CD4-positive, alpha-beta T cell treated with Interleukin-12 subunit alpha and Interleukin-12 subunit beta, for 1 hour (primary cell): ENCODE measurements around the gene CLIC1.
A peak's percentile ranks its signal among the peaks of the same experiment; 100 is the strongest.

Experiments used
- DNase-seq: peaks from one replicate; pipeline ENCODE4 v3.0.0-alpha.2; 2020

Gene CLIC1

GRCh38 chr6:31768363-31769257 lies 32.3 kb upstream of the CLIC1 start:
- no peak for DNase-seq

DNA sequence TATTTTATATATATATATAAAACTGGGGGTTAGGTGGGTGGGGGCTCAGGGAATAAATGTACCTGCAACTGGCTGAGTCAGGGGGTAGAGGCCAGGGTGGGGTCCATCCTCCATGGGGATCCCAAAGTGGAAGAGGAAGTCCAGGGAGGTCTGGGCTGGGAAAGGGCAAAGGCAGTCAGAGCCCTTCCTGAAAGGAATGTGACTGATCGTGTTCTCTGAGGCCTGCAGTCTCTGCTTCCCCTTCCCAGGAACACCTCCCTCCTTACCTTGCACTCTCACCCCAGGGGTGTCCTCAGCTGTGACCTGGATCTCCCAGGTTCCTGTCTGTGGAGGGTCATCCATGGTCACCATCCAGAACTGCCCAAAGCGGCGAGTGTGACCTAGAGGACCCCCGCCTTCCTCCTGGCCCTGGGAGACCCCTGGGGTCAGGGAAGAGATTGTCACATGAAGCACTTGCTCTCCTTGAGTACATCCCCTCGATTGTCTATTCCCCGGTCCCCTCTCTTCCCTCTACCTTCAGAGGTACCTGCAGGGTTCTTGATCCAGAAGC lies 30.8 kb upstream of the CLIC1 start:
- DNase-seq = no peak

DNA sequence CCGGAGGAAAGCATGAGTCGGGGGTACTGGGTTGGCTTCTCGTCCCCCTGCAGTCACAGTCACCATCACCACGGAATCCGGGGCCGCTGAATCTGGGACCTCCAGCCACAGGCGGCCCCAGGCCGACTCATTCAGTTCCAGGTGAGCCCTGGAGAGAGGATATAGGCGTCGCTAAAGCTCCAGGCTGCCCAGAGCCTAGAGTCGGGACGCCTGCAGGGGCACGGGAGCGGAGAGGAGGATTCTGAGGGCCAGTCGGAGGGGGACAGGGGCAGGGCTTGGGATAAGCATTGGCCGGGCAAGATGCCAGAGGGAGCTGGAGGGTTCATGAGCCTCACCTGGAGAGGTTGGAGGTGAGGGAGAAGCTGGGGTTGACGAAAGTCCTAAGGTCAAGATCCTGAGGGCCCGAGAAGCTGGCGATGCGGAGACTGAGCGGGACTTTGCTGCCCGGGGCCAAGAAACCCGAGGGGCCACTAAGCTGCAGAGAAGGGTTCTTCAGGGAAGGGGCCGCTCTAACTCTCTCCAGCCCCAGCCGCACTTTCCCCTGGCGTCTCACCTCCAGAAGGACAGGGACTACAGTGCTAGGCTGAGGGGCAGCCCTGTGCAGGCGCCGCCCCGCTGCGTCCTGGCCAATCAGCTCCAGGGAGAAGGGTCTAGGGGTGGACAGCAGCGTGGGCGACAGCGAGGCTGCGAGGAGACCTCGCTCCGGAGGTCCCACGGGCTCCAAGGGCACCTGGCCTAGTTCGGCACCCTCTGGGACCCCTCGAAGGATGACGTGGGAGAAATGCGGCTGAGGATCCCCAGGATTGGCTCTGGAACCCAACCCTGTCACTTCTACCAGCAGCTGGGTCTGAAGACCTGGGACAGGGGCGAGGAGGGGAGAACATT lies 29.8 kb upstream of the CLIC1 start:
- no peak for DNase-seq

DNA sequence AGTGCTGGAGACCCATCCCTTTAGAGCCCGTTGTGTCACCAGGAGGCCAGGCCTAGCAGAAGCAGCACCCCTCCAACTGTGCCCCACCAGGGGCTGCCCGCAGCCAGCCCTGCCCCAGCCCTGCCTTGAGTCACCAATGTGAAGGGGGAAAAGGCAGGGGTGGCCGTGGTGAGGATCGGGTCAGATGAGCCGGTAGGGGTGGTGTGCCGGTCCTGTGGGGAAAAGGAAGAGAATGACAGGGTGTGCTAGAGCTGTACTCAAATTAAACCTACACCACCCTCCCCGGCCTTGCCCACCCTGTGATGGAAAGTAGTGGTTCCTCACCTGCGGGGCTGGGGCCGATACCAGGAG lies 29.2 kb upstream of the CLIC1 start:
- no peak for DNase-seq

DNA sequence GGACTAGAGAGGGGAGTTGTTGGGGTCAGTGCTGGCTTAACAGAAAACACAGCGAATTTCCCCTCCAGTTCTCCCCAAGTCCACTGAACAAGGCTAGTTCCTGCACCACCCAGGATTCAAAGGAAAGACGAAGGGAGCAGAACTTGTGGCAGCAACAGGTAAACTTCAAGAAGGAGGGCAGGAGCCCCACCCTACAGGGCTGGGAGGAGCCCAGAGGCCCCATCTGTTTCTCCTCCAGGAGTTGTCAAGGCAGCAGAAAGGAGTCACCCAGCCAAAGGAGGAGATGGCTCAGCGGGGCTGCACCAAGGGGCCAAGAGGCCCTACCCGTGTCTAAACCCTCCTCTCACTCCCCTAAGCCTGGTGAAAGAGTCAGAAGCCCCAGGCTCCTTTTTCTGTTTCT lies 27.9 kb upstream of the CLIC1 start:
- DNase-seq = no peak

DNA sequence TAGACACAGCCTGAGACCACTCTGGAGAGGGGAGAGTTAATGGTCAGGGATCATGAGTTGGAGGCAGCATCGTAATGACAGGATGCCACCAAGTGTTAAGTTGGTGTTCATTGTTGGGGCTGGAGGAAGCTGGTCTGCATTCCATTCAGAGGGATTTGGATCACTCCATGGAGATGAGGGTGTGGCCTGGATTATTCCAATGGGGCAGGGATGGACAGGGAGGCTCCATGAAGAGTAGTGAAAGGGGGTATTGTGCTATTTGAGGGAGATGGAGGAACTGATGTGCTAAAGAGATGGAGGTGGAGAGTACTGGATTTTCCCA lies 27.2 kb upstream of the CLIC1 start:
- no peak for DNase-seq

GRCh38 chr6:31762878-31763618 lies 26.7 kb upstream of the CLIC1 start:
- DNase-seq = no peak

GRCh38 chr6:31762356-31762755 lies 26.0 kb upstream of the CLIC1 start, which contains the start of gene SAPCD1:
Gene SAPCD1, plus strand, starts transcription at chr6:31762656. Its CDS starts 399 bp downstream, at chr6:31763055.
- no peak for DNase-seq

DNA sequence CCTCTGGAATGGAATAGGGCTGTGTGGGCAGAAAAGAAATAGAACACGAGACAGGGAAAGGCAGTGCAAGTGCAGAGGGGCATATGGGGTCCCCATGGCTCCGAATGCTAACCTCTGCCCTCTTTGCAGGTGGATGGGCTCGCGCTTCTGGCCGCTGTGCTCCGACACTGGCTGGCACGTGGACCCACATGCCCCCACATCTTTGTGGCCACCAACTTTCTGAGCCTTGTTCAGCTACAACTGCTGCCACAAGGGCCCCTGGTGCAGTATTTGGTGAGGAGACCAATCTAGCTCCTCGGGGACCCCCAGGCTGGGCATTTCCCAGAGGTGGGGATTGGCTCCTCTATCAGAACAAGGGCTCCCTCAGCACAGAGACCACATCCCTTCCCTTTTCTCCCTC lies 25.0 kb upstream of the CLIC1 start:
- DNase-seq = no peak

GRCh38 chr6:31760790-31761189 lies 24.5 kb upstream of the CLIC1 start:
- DNase-seq = no peak

DNA sequence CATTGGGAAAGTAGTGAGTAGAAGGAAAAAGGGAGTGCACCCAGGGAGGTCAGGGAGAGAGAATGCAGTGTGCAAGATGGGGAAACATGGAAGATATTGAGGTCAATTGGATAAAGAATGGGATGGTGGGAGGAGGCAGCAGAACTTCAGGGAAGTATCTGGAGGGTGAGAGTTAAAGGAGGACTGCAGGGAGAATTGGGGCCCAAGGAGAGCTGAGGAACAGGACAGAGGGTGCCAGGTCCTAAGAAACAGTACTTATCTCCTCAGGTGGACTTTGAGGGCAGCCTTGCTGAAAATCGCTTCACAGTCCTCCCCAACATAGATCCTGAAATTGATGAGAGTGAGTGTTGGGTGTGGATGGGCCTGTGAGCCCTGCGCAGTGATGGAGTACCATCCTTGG lies 22.0 kb upstream of the CLIC1 start:
- DNase-seq = no peak

DNA sequence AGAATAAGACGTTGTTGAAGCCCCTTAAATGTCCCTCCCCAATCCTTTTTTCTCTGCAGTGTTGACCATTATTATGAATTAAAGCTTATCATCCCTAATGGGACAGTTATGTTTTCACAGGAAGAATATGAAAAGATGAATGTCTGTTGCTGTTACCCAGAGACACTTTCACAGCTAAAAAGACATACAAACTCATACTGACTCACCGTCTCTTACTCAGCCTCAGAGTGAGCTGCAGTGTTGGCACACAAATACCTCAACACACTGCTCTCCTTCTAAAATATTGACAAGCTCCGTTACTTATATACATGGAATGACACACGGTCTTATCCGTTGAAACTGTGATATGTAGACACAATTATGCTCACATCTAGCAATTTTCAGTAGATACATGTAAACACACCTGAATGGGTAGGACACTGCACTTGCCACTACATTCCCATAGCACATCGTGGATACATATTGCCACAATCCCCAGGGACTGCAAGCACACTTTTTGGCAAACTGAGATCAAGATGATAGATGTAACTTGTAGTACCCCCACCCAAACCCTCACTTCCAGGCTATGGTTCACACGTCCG lies 16.5 kb upstream of the CLIC1 start:
- DNase-seq = no peak

DNA sequence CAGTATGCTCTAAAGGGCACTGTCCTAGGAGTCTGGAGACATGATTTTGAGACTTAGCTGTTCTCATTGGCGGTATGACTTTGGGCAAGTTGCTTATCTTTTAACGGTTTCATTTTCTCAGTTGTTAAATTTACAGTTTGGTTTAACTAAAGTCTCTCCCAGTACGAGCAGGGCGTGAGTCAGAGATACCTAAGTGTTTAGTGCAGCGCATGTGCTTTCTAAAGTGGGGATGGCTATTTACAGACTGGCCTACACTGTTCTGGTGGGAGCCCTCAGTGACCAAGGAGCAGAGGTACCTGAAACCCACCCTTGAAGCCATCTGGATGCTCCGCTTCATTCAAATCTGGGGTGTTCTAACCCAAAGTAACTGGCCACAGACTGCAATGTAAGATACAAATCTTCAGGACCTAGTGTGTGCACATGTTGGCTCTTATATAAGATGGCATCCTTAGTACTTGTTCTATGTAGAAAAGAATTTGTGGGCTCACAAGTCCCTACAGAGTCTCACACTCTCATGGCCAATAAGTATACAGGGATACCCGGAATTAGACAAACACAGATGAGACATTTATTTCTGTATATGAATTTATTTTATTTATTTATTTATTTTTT lies 14.2 kb upstream of the CLIC1 start:
- no peak for DNase-seq

DNA sequence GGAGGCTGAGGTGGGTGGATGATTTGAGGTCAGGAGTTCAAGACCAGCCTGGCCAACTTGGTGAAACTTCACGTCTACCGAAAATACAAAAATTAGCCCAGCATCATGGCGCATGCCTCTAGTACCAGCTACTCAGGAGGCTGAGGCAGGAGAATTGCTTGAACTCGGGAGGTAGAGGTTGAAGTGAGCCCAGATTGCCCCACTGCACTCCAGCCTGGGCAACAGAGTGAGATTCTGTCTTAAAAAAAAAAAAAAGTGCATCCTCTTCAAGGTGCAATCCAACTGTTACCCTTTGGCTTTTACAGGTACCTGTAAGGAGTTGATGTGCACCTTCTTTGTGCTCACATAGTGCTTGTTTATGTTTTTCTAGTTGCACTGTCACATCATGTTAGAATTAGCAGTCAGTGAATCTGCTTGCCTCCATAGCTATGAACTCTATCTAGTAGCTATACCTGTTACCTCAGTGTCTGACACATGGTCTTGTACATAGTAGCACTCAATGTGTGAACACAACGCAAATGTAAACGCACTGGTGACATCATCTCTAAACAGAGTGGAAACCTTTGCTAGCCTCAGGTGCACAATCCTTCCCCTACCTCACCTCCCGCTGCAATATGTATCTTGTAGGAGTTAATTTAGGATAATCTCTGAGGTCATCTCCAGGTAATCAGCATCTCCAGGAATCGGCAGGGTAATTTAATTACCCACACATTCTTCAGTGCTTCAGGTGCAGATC lies 13.1 kb upstream of the CLIC1 start:
- no peak for DNase-seq

DNA sequence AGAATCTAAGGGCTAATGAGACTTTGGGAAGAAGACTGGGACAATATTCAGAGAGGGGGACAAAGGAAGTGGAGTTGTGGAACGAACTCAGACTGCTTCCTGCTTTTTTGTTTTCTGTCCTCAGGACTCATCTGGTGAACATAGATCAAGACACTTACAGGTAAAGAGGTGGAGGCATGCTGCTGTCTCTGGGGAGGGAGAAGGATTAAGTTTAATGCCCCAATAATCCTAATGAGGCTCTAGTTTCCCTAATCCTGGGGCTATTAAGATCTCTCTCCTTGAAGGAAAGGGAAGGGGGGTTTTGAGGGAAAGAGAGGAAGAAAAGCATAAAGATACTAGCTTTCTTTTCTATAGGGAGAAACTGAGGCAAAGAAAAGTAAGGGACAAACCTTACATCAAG lies 8.1 kb upstream of the CLIC1 start:
- DNase-seq = no peak

DNA sequence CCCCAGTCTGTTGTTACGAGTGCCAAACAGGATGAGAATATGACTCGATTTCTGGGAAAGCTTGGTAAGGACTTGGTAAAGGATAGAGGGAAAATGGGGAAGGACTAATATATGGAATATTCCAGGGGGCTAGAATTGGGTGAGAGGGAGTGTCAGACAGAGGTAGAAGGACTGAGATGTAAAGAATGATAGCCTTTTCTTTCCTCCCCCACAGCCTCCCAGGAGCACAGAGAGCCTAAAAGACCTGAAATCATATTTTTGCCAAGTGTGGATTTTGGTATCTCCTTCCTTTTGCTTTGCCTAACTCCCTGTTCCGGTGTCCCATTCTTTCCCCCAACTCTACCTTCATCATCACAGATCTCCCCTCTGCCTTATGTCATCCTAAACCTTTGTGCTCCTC lies 6.6 kb upstream of the CLIC1 start:
- DNase-seq = no peak

DNA sequence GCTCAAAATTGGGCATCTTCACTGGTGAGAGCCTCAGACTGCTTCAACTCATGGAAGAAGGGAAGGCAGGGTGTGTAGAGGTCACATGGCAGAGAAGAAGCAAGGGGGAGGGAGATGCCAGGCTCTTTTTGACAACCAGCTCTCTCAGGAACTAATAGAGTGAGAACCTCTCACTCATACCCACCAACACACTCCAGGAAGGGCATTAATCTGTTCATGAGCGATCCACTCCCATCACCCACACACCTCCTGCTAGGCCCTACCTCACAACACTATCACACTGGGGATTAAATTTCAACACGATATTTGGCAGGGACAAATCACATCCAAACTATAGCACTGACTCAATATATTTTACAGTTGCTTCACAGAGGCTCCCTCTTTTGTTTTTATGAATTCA lies 5.5 kb upstream of the CLIC1 start:
- no peak for DNase-seq

DNA sequence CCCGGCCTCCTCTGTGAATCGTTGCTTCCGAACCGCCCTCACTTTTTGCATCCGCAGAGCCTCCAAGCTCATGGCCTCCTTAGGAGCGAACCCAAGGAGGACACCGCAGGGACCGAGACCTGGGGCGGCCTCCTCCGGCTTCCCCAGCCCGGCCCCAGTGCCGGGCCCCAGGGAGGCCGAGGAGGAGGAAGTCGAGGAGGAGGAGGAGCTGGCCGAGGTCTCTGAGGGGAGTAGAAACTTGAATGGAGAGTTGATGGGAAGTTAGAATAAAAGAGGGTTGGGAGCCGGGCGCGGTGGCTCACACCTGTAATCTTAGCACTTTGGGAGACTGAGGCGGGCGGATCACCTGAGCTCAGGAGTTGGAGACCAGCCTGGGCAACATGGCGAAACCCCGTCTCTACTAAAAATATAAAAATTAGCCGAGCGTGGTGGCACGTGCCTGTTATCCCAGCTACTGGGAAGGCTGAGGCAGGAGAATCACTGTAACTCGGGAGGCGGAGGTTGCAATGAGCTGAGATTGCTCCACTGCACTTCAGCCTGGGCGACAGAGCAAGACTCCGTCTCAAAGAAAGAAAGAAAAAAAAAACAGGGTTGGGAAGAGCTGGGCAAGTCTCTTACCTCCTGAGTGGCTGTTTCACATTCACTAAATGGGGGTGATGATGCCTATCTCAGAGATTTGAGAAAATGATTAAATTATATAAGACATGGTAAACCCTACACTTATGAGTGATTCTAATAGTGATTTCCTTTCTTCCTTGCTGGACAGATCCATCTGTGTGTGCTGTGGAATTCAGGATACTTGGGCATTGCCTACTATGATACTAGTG lies 4.3 kb upstream of the CLIC1 start:
- no peak for DNase-seq

GRCh38 chr6:31739639-31740396 lies 3.5 kb upstream of the CLIC1 start, which contains the start of gene MSH5:
Gene MSH5, plus strand, starts transcription at chr6:31740005. Its CDS starts 462 bp downstream, at chr6:31740467.
- peak; percentile 97 for DNase-seq
